GM08714 (cell line): ENCODE data around the gene PANX1.

Experiments
- H3K4me3 ChIP-seq: fragments of 200-500 bp; sonication (Bioruptor generic); 2 replicates; pipeline ENCODE4 v1.5.1; 2014; ENCODE audit warnings: mild to moderate bottlenecking, low read length, inconsistent platforms
- ZNF274 ChIP-seq: IDR thresholded peaks from 2 replicates; pipeline ENCODE4 v1.6.1; 2012; ENCODE audit warnings: mild to moderate bottlenecking, low read depth, low read length

The PANX1 gene, protein sequence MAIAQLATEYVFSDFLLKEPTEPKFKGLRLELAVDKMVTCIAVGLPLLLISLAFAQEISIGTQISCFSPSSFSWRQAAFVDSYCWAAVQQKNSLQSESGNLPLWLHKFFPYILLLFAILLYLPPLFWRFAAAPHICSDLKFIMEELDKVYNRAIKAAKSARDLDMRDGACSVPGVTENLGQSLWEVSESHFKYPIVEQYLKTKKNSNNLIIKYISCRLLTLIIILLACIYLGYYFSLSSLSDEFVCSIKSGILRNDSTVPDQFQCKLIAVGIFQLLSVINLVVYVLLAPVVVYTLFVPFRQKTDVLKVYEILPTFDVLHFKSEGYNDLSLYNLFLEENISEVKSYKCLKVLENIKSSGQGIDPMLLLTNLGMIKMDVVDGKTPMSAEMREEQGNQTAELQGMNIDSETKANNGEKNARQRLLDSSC

GRCh38 chr11:94128746-94129511 lies at the start of gene PANX1:
PANX1 (plus strand) TSS chr11:94128841; CDS start chr11:94129313, 472 bp downstream.
- no peak for TF ChIP-seq ZNF274
- peak within 1 kb of the TSS; percentile 91 for H3K4me3 ChIP-seq

- no peak overlapping the region for H3K4me3 ChIP-seq
- TF ChIP-seq ZNF274: no peak
Measured at GRCh38 chr11:94084164-94084563, 44.5 kb upstream of the PANX1 start.

GRCh38 chr11:94088906-94089305 lies 39.7 kb upstream of the PANX1 start:
- H3K4me3 ChIP-seq: no peak overlapping the region
- no peak for TF ChIP-seq ZNF274

DNA sequence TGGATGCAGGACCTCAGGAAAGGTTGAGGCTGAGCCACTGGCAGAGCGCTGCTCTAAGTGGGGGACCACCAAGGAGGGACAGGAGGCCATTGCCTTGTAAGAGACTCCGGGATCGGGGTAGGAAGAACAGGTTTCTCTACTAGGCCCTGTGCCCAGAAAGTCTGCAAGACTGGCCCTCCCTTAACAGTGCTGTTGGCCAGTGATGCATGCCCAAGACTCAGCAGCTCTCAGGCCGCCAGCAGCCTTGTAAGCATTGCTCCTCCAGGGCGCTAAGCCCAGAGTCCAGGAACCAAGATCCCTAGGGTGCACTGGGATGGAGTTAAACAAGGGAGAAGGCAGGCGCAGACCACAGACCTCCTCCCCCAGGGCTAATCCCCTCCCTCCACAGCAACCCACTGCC lies 39.3 kb upstream of the PANX1 start:
- no peak for TF ChIP-seq ZNF274
- H3K4me3 ChIP-seq: no peak overlapping the region

GRCh38 chr11:94090401-94090800 lies 38.2 kb upstream of the PANX1 start:
- no peak for TF ChIP-seq ZNF274
- H3K4me3 ChIP-seq: no peak overlapping the region

GRCh38 chr11:94091091-94091490 lies 37.5 kb upstream of the PANX1 start:
- no peak overlapping the region for H3K4me3 ChIP-seq
- no peak for TF ChIP-seq ZNF274

GRCh38 chr11:94100253-94100652 lies 28.4 kb upstream of the PANX1 start:
- no peak for TF ChIP-seq ZNF274
- H3K4me3 ChIP-seq: no peak overlapping the region

GRCh38 chr11:94103471-94103870 lies 25.2 kb upstream of the PANX1 start:
- no peak overlapping the region for H3K4me3 ChIP-seq
- TF ChIP-seq ZNF274: no peak

GRCh38 chr11:94104734-94105133 lies 23.9 kb upstream of the PANX1 start:
- TF ChIP-seq ZNF274: no peak

GRCh38 chr11:94106716-94107115 lies 21.9 kb upstream of the PANX1 start:
- no peak for TF ChIP-seq ZNF274
- no peak overlapping the region for H3K4me3 ChIP-seq

More at GRCh38 chr11:94104734-94105133, 23.9 kb upstream of the PANX1 start:
- H3K4me3 ChIP-seq: no peak overlapping the region

- TF ChIP-seq ZNF274: no peak
- H3K4me3 ChIP-seq: no peak overlapping the region
Measured at GRCh38 chr11:94107363-94107762, 21.3 kb upstream of the PANX1 start.

GRCh38 chr11:94111241-94111640 lies 17.4 kb upstream of the PANX1 start:
- no peak overlapping the region for H3K4me3 ChIP-seq
- TF ChIP-seq ZNF274: no peak

DNA sequence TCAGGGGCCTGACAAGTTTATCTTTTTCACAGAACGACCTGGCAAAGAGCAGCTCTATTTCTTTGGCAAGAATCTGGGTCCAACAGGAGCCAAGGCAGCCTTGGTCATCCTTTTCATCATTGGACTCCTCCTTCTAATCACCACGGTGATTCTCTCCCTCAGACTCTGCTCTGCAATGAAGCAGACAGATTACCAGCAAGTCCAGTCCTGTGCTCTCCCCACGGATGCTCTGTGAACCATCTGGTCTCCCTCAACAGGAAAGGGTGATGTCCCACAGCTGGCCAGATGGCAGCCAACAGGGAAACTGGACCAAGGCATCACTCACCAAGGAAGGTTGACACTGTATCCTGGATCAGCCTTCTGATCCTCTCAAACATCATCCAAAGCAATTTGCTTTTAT lies 17.0 kb upstream of the PANX1 start:
- TF ChIP-seq ZNF274: no peak
- H3K4me3 ChIP-seq: no peak overlapping the region

GRCh38 chr11:94112206-94112953 lies 16.3 kb upstream of the PANX1 start:
- no peak overlapping the region for H3K4me3 ChIP-seq
- TF ChIP-seq ZNF274: no peak

- no peak overlapping the region for H3K4me3 ChIP-seq
- no peak for TF ChIP-seq ZNF274
Measured at GRCh38 chr11:94117197-94117574, 11.5 kb upstream of the PANX1 start.
